Testis (tissue), 2 donors: Measurements from ENCODE around the gene PRUNE2.

Source experiments
- CTCF ChIP-seq, 3 experiments: fragments of 450-650 bp in 2 of 3; fragments of 200-600 bp in 1 of 3; sonication (generic) in 1 of 3; IDR thresholded peaks; one replicate each; pipeline ENCODE4 v1.5.1; 2016 to 2019; ENCODE audit warnings: antibody characterized with exemption in 3 of 3, mild to moderate bottlenecking in 2 of 3, moderate library complexity in 1 of 3
- POLR2A ChIP-seq: fragments of 450-650 bp; IDR thresholded peaks from one replicate; pipeline ENCODE4 v1.6.1; 2017; ENCODE audit warnings: antibody characterized with exemption, mild to moderate bottlenecking, moderate library complexity

GRCh38 chr9:76820431-76820830 lies 85.5 kb downstream of the PRUNE2 start:
- TF ChIP-seq CTCF (IDR thresholded peaks at IDR 0.05): no peak
- no peak for TF ChIP-seq POLR2A
